IMR-90 (cell line): ENCODE measurements around the gene HDAC5. TPM values are rescaled to one million over a fixed set of nuclear protein-coding genes. Genes with fewer than 3 reads are reported as not detected.

ENCODE experiments used
- ATAC-seq: fragments of 200-7000 bp; cut with Tn5 transposase; 2 replicates; pipeline ENCODE4 v1.9.1; 2020; ENCODE audit warnings: low read depth, mild to moderate bottlenecking, moderate library complexity
- BruUV-seq: library from RNA; stranded (reverse); fragments of 400-500 nt; replicated peaks from 2 replicates; lab custom pipeline; 2021; lab: Mats Ljungman, UMichigan
- CTCF ChIA-PET: fragments of 300-600 bp; formaldehyde crosslinking; extraction: SDS; loops from one replicate; lab custom pipeline; 2021; ENCODE audit warnings: antibody characterized with exemption; lab: Yijun Ruan, JAX
- POLR2A ChIA-PET: fragments of 300-600 bp; sonication (Branson Sonifier 250); formaldehyde crosslinking; loops from one replicate; lab custom pipeline; 2022; ENCODE audit warnings: antibody characterized with exemption; ENCODE audit not compliant: unreplicated experiment; lab: Charles Lee
- DNase-seq: peaks from one replicate; pipeline ENCODE4 v3.0.0; 2013
- H2AFZ ChIP-seq: replicated peaks from 2 replicates; pipeline ENCODE3; 2013; ENCODE audit warnings: low read length, mild to moderate bottlenecking; ENCODE audit not compliant: poor library complexity
- H2AK5ac ChIP-seq: 2 replicates; pipeline ENCODE4 v1.6.1; 2013; ENCODE audit warnings: low read depth, low read length, inconsistent platforms
- H2AK9ac ChIP-seq: replicated peaks from 2 replicates; pipeline ENCODE3; 2013; ENCODE audit warnings: mild to moderate bottlenecking, low read depth, low read length, moderate library complexity; ENCODE audit not compliant: poor library complexity
- H2BK120ac ChIP-seq: 2 replicates; pipeline ENCODE4 v1.6.1; 2013; ENCODE audit warnings: low read depth, low read length, inconsistent platforms
- H2BK15ac ChIP-seq: 3 replicates; pipeline ENCODE4 v1.6.1; 2013; ENCODE audit warnings: low read depth, low read length, inconsistent platforms
- H2BK20ac ChIP-seq: 2 replicates; pipeline ENCODE4 v1.6.1; 2013; ENCODE audit warnings: low read depth, mild to moderate bottlenecking, inconsistent platforms, low read length, moderate library complexity
- H2BK5ac ChIP-seq: 2 replicates; pipeline ENCODE4 v1.6.1; 2013; ENCODE audit warnings: mild to moderate bottlenecking, low read depth, low read length, inconsistent platforms; ENCODE audit not compliant: poor library complexity, severe bottlenecking
- H3K14ac ChIP-seq: replicated peaks from 2 replicates; pipeline ENCODE4 v1.6.1; 2013; ENCODE audit warnings: low read depth, low read length, inconsistent platforms
- H3K18ac ChIP-seq: 2 replicates; pipeline ENCODE4 v1.6.1; 2013; ENCODE audit warnings: low read depth, low read length, control low read depth
- H3K23ac ChIP-seq: 2 replicates; pipeline ENCODE4 v1.6.1; 2013; ENCODE audit warnings: low read depth, low read length, inconsistent platforms
- H3K27ac ChIP-seq: 2 replicates; pipeline ENCODE4 v1.5.1; 2013; ENCODE audit warnings: mild to moderate bottlenecking, control low read depth, low read length; ENCODE audit not compliant: insufficient read depth
- H3K27me3 ChIP-seq: 2 replicates; pipeline ENCODE4 v1.6.1; 2013; ENCODE audit warnings: low read length; ENCODE audit not compliant: control insufficient read depth, insufficient read depth
- H3K36me3 ChIP-seq: 2 replicates; pipeline ENCODE4 v1.6.1; 2013; ENCODE audit warnings: low read length, mixed read lengths; ENCODE audit not compliant: control insufficient read depth, insufficient read depth
- H3K4ac ChIP-seq: 2 replicates; pipeline ENCODE4 v1.6.1; 2013; ENCODE audit warnings: low read depth, low read length, inconsistent platforms
- H3K4me1 ChIP-seq: 2 replicates; pipeline ENCODE4 v1.6.1; 2013; ENCODE audit warnings: low read length, mixed read lengths; ENCODE audit not compliant: control insufficient read depth, insufficient read depth
- H3K4me2 ChIP-seq: 2 replicates; pipeline ENCODE4 v1.6.1; 2013; ENCODE audit warnings: low read depth, mild to moderate bottlenecking, control low read depth, low read length, moderate library complexity
- H3K4me3 ChIP-seq: 2 replicates; pipeline ENCODE4 v1.5.1; 2013; ENCODE audit warnings: low read depth, mild to moderate bottlenecking, control low read depth, low read length, moderate library complexity; ENCODE audit not compliant: insufficient read depth
- H3K56ac ChIP-seq: 2 replicates; pipeline ENCODE4 v1.6.1; 2013; ENCODE audit warnings: low read length, inconsistent platforms; ENCODE audit not compliant: insufficient read depth; ENCODE audit errors: extremely low read depth
- H3K79me1 ChIP-seq, 2 experiments: 2 replicates each; pipeline ENCODE4 v1.6.1; 2013; ENCODE audit warnings: low read length in 2 of 2, inconsistent platforms in 1 of 2, low read depth in 1 of 2
- H3K9ac ChIP-seq: 2 replicates; pipeline ENCODE4 v1.6.1; 2013; ENCODE audit warnings: low read depth, low read length, control low read depth
- H3K9me1 ChIP-seq: 2 replicates; pipeline ENCODE4 v1.6.1; 2013; ENCODE audit warnings: low read length, inconsistent platforms; ENCODE audit not compliant: insufficient read depth
- H3K9me3 ChIP-seq: 2 replicates; pipeline ENCODE4 v1.6.1; 2013; ENCODE audit warnings: low read length; ENCODE audit not compliant: control insufficient read depth, insufficient read depth
- H4K20me1 ChIP-seq: 2 replicates; pipeline ENCODE4 v1.6.1; 2013; ENCODE audit warnings: low read length, inconsistent platforms; ENCODE audit not compliant: insufficient read depth
- H4K5ac ChIP-seq: 2 replicates; pipeline ENCODE4 v1.6.1; 2013; ENCODE audit warnings: mild to moderate bottlenecking, low read depth, low read length, control low read depth
- H4K8ac ChIP-seq, 2 experiments: 2 replicates each; pipeline ENCODE4 v1.6.1; 2013; ENCODE audit warnings: low read depth in 2 of 2, low read length in 2 of 2, control low read depth in 1 of 2, inconsistent platforms in 1 of 2
- H4K91ac ChIP-seq: 2 replicates; pipeline ENCODE4 v1.6.1; 2013; ENCODE audit warnings: low read depth, low read length, inconsistent platforms; ENCODE audit not compliant: insufficient read depth
- CEBPB ChIP-seq: IDR thresholded peaks from 2 replicates; pipeline ENCODE4 v1.6.1; 2012; ENCODE audit warnings: low read depth, low read length, improper control_type of control experiment
- MAFK ChIP-seq: IDR thresholded peaks from 2 replicates; pipeline ENCODE4 v1.6.1; 2012; ENCODE audit warnings: low read depth, low read length, improper control_type of control experiment
- NFE2L2 ChIP-seq: fragments of 150-350 bp; IDR thresholded peaks from 2 replicates; pipeline ENCODE4 v1.6.1; 2016; ENCODE audit warnings: low read depth, mild to moderate bottlenecking, low read length
- POLR2A ChIP-seq: IDR thresholded peaks from 2 replicates; pipeline ENCODE4 v1.6.1; 2012; ENCODE audit warnings: mild to moderate bottlenecking, low read depth, low read length
- RCOR1 ChIP-seq: IDR thresholded peaks from 2 replicates; pipeline ENCODE4 v1.6.1; 2012; ENCODE audit warnings: mild to moderate bottlenecking, low read length, improper control_type of control experiment; ENCODE audit not compliant: insufficient replicate concordance
- WGBS, 2 experiments: methylation state at CpG; one replicate each; pipeline versions ENCODE4 v1.1.5 to v1.1.7; 2013; ENCODE audit warnings: missing lambda C conversion rate in 2 of 2; ENCODE audit not compliant: insufficient read length in 1 of 2; ENCODE audit errors: extremely low coverage in 2 of 2; 5-methylcytosine and 5-hydroxymethylcytosine counted together
- dilution Hi-C: fragments of 300-500 bp; cut with HindIII; formaldehyde crosslinking; loops from one replicate; pipeline ENCODE4 v1.14.3; 2018; ENCODE audit warnings: low sequenced_read_pairs; ENCODE audit not compliant: unreplicated experiment
- in situ Hi-C: fragments of 300-500 bp; cut with MboI; formaldehyde crosslinking; loops from 3 replicates; pipeline ENCODE4 v1.14.3; 2019; ENCODE audit warnings: low sequenced_read_pairs, inconsistent platforms, mixed read lengths
- intact Hi-C: fragments of 100-400 bp; cut with micrococcal nuclease; formaldehyde crosslinking; loops from 2 replicates; pipeline ENCODE4 v1.10.0; 2022
- polyA plus RNA-seq, 3 experiments: library from polyadenylated mRNA; depleted of rRNA; stranded (reverse); fragments of >200 nt; gene quantifications; 2 replicates each; pipeline ENCODE4 v1.2.3, GENCODE V29; 2012; ENCODE audit warnings: low replicate concordance in 1 of 3
- total RNA-seq: library from RNA; depleted of rRNA; stranded (reverse); fragments of >200 nt; gene quantifications from 2 replicates; pipeline ENCODE4 v1.2.3, GENCODE V29; 2012

Gene HDAC5
- total and polyA plus RNA-seq, 2 of the 4 experiments (the other 2 are of a cell fraction) = 47.0 to 61.3 TPM

DNA sequence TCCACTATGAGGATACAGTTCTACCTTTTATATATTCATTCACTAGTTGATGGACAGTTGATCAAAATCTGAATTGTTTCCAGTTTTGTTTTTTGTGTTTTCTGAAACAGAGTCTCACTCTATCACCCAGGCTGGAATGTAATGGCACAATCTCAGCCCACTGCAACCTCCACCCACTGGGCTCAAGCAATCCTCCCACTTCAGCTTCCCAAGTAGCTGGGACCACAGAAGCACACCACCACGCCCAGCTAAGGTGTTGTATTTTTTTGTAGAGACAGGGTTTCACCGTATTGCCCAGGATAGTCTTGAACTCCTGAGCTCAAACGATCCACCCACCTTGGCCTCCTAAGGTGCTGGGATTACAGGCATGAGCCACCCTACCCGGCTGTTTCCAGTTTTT lies 78.0 kb downstream of the HDAC5 start:
- ChIA-PET POLR2A (no interaction called here), CTCF (no interaction called here)
- no CpG with 5 or more reads among the region's 4 CpGs for WGBS, 2 experiments
- H3K27ac ChIP-seq = no peak overlapping the region
- no peak overlapping the region for H4K91ac ChIP-seq
- no peak overlapping the region for H2AFZ ChIP-seq
- H3K4ac ChIP-seq = no peak overlapping the region
- no peak overlapping the region for H3K23ac ChIP-seq
- no peak overlapping the region for H2BK120ac ChIP-seq
- H3K18ac ChIP-seq = no peak overlapping the region
- no peak overlapping the region for H3K56ac ChIP-seq
- no peak overlapping the region for H3K4me3 ChIP-seq
- H2BK5ac ChIP-seq = no peak overlapping the region
- no peak overlapping the region for H4K8ac ChIP-seq
- in situ Hi-C loops (no loop called here), intact Hi-C loops (loop anchor here (10.0 kb wide), 1 partner anchor 119 kb away; no protein-coding TSS in a partner anchor), dilution Hi-C loops (no loop called here)
- no peak overlapping the region for H3K9ac ChIP-seq
- no peak for ATAC-seq
- H4K20me1 ChIP-seq = peaks cover 70% of the 10 kb centered on the region
- H3K9me1 ChIP-seq = no peaks in the 10 kb centered on the region
- H2BK20ac ChIP-seq = no peak overlapping the region
- peaks cover 21% of the 10 kb centered on the region for H3K36me3 ChIP-seq
- no peak overlapping the region for H4K5ac ChIP-seq
- peaks cover 9% of the 10 kb centered on the region for H3K4me1 ChIP-seq
- no peak for DNase-seq
- H3K79me1 ChIP-seq = peaks cover 19 to 70% of the 10 kb centered on the region in 2 experiments
- no peak overlapping the region for H3K14ac ChIP-seq
- no peaks in the 10 kb centered on the region for H3K27me3 ChIP-seq
- no TSS peak for BruUV-seq
- H3K4me2 ChIP-seq = no peak overlapping the region
- TF ChIP-seq RCOR1 (no peak), POLR2A (no peak), CEBPB (no peak), MAFK (no peak), NFE2L2 (no peak)
- no peak overlapping the region for H2AK5ac ChIP-seq
- H2AK9ac ChIP-seq = no peak overlapping the region
- H2BK15ac ChIP-seq = no peak overlapping the region
- H3K9me3 ChIP-seq = no peaks in the 10 kb centered on the region
